HFFc6 (cell line): ENCODE data around the gene SEMA4G. TPM values are rescaled to one million over a fixed set of nuclear protein-coding genes. Genes with fewer than 3 reads are reported as not detected.

Experiments used
- DNase-seq: peaks from one replicate; pipeline ENCODE4 v3.0.0-alpha.2; 2018
- H3K27ac Mint-ChIP-seq: 2 replicates; pipeline ENCODE4 v1.8.0; 2020; ENCODE audit warnings: mild to moderate bottlenecking, mixed read lengths
- H3K27me3 Mint-ChIP-seq: 2 replicates; pipeline ENCODE4 v1.8.0; 2021; ENCODE audit warnings: mild to moderate bottlenecking, moderate library complexity, mixed read lengths; ENCODE audit not compliant: insufficient read depth
- H3K36me3 Mint-ChIP-seq: 2 replicates; pipeline ENCODE4 v1.8.0; 2021; ENCODE audit warnings: low read depth, mixed read lengths
- H3K4me1 Mint-ChIP-seq: 2 replicates; pipeline ENCODE4 v1.8.0; 2020; ENCODE audit warnings: low read depth, mixed read lengths
- H3K4me3 Mint-ChIP-seq: 2 replicates; pipeline ENCODE4 v1.8.0; 2020; ENCODE audit warnings: mild to moderate bottlenecking, moderate library complexity, mixed read lengths
- H3K9me3 Mint-ChIP-seq: 2 replicates; pipeline ENCODE4 v1.8.0; 2020; ENCODE audit warnings: mild to moderate bottlenecking, mixed read lengths
- CTCF ChIP-seq: fragments of 200-600 bp; sonication (generic); IDR thresholded peaks from 2 replicates; pipeline ENCODE4 v1.5.0; 2021; ENCODE audit warnings: antibody characterized with exemption, mild to moderate bottlenecking
- total RNA-seq, 6 experiments: library from RNA; stranded (reverse); fragmentation: NEBNext Ultra II Directional; extraction: Animal tissue kit (Norgen Biotek cat#: 25700); gene quantifications; 2 replicates in 1 of 6; 3 replicates in 5 of 6; pipeline ENCODE4 v1.2.3, GENCODE V29; 2021

SEMA4G gene
- total RNA-seq, 6 experiments from 2014 or later, result 1.2 to 2.2 (median 1.9) TPM

DNA sequence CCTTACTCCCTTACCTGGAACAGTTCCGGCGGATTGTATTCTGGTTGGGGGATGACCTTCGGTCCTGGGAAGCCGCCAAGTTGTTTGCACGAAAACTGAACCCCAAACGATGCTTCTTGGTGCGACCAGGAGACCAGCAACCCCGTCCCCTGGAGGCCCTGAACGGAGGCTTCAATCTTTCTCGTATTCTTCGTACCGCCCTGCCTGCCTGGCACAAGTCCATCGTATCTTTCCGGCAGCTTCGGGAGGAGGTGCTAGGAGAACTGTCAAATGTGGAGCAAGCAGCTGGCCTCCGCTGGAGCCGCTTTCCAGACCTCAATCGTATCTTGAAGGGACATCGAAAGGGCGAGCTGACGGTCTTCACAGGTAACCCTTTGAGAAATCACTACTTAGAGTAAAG, 19.8 kb downstream of the SEMA4G start:
- Mint-ChIP-seq H3K27me3 (no peaks in the 10 kb centered on the region; the same call in 1 of the 2 replicates), H3K27ac (no peak overlapping the region), H3K36me3 (peaks cover 26% of the 10 kb centered on the region), H3K4me1 (peaks cover 27% of the 10 kb centered on the region), H3K9me3 (no peaks in the 10 kb centered on the region), H3K4me3 (0 out of 2 replicates have a peak overlapping the region, but pooled peaks have one; percentile 9)
- TF ChIP-seq CTCF, result no peak
- no peak for DNase-seq

DNA sequence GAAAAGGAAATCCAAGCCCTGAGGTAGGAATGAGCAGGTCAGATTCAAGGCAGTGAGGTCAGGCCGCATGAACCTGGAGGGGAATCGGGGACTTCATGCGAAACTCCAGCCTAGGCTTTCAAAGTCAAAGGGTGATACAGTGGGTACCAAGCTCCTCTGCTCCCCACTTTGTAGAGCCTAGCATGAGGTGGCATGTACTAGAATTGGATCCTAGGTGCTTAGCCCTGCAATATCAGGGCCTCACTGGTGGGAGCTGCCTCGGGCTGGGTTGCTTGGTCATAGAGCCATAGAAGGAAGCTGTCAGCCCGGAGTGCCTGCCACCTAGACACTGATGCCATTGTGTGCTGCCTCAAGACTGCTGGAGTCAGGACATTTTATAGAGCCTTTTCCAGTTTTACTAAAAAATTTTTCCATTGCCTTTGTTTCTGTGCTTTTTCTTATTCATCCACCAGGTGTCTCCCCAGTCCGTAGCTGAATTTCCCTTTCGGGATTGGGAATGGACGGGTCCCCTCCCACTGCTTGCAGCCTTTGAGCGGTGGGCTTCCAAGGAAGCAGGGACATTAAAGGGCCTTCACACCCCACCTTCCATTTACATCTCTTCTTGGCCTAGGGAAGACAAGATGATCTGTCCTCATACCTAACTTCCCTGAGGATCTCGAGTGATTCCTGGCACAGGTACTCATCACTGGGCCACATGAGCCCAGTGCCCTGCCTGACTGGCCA, 24.8 kb downstream of the SEMA4G start:
- Mint-ChIP-seq H3K36me3 (peaks cover 18% of the 10 kb centered on the region), H3K4me1 (peaks cover 27% of the 10 kb centered on the region), H3K27ac (no peak overlapping the region), H3K9me3 (no peaks in the 10 kb centered on the region), H3K4me3 (no peak overlapping the region), H3K27me3 (no peaks in the 10 kb centered on the region; the same call in 1 of the 2 replicates)
- peak; percentile 88 for TF ChIP-seq CTCF
- DNase-seq, result peak; percentile 35

DNA sequence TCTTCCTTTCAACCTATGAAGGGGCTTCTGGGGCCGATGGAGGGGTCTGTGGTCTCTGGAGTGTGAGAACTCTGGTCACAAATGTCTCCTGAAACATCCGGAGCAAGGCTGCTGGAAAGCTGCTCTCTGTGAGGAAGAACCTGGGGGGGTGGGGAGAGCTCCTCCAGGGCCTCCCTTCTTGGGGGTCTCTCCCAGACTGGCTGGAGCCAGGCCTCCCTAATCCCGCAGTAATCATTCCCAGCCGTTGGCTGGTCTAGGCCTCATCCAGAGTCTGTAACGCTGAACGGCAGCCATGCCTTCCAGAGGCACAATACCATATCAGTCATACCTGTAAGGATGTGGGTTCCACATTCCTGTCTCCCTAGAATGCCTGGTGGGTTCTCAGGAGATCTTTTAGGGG, 25.9 kb downstream of the SEMA4G start:
- no peak for DNase-seq
- peaks cover 27% of the 10 kb centered on the region for H3K4me1 Mint-ChIP-seq
- H3K4me3 Mint-ChIP-seq, result no peak overlapping the region
- no peak for TF ChIP-seq CTCF
- peaks cover 18% of the 10 kb centered on the region for H3K36me3 Mint-ChIP-seq
- H3K9me3 Mint-ChIP-seq, result no peaks in the 10 kb centered on the region
- H3K27ac Mint-ChIP-seq, result no peak overlapping the region
- H3K27me3 Mint-ChIP-seq, result no peaks in the 10 kb centered on the region; the same call in 1 of the 2 replicates

- Mint-ChIP-seq H3K36me3 (peaks cover 11% of the 10 kb centered on the region; the same call in 1 of the 2 replicates), H3K9me3 (no peaks in the 10 kb centered on the region), H3K4me1 (peaks cover 34% of the 10 kb centered on the region), H3K27me3 (no peaks in the 10 kb centered on the region; the same call in none of the 2 replicates), H3K27ac (peak overlapping the region; percentile 95), H3K4me3 (peak overlapping the region; percentile 90)
- DNase-seq, result no peak
- no peak for TF ChIP-seq CTCF
Observed at GRCh38 chr10:100996678-100997359, 27.5 kb downstream of the SEMA4G start.

GRCh38 chr10:100997360-100998182, 28.3 kb downstream of the SEMA4G start:
- H3K36me3 Mint-ChIP-seq, result peaks cover 11% of the 10 kb centered on the region; the same call in 1 of the 2 replicates
- peak; percentile 69 for DNase-seq

More at GRCh38 chr10:100997360-100998182, 28.3 kb downstream of the SEMA4G start:
- Mint-ChIP-seq H3K27me3 (no peaks in the 10 kb centered on the region; the same call in none of the 2 replicates), H3K4me1 (peaks cover 34% of the 10 kb centered on the region), H3K27ac (peak overlapping the region; percentile 95), H3K9me3 (no peaks in the 10 kb centered on the region), H3K4me3 (peak overlapping the region; percentile 90)
- peak; percentile 97 for TF ChIP-seq CTCF
